Stimulated activated CD8-positive, alpha-beta memory T cell treated with anti-CD3 and anti-CD28 coated beads, Interleukin-7, amount 100 ng/mL, for 48 hours (primary cell): ENCODE measurements around the gene KIF16B.
"Not testable (repeated sequence)": the region's sequence is repeated elsewhere in the genome, so short reads cannot be mapped to it uniquely, and the experiment has no call there.

Source experiments
- DNase-seq, 2 donors: peaks; one replicate each; pipeline ENCODE4 v3.0.0-alpha.2; 2020; ENCODE audit warnings: low read depth in 1 of 2; ENCODE audit errors: extremely low read depth in 1 of 2

The KIF16B gene

GRCh38 chr20:16439540-16439939, 133.7 kb downstream of the KIF16B start:
- not testable (repeated sequence) for DNase-seq

- DNase-seq = no peak
Observed at GRCh38 chr20:16438100-16438499, 135.1 kb downstream of the KIF16B start.

- DNase-seq = no peak
Observed at GRCh38 chr20:16437387-16437996, 135.8 kb downstream of the KIF16B start.

- peak; percentile 17 to 25 for DNase-seq
Observed at GRCh38 chr20:16434062-16434664, 139.1 kb downstream of the KIF16B start.

- DNase-seq = no peak
Observed at GRCh38 chr20:16433293-16433580, 140.0 kb downstream of the KIF16B start.

- no peak for DNase-seq
Observed at GRCh38 chr20:16432466-16433292, 140.6 kb downstream of the KIF16B start.

- no peak for DNase-seq
Observed at GRCh38 chr20:16428112-16428511, 145.1 kb downstream of the KIF16B start.

- no peak for DNase-seq
Observed at GRCh38 chr20:16427571-16427970, 145.7 kb downstream of the KIF16B start.

GRCh38 chr20:16424780-16425179, 148.5 kb downstream of the KIF16B start:
- DNase-seq = no peak

GRCh38 chr20:16423311-16424212, 149.7 kb downstream of the KIF16B start:
- no peak for DNase-seq

GRCh38 chr20:16419138-16419715, 154.0 kb downstream of the KIF16B start:
- DNase-seq = no peak

GRCh38 chr20:16418616-16419015, 154.6 kb downstream of the KIF16B start:
- DNase-seq = no peak

GRCh38 chr20:16417001-16417400, 156.2 kb downstream of the KIF16B start:
- DNase-seq = no peak

- DNase-seq = no peak
Observed at GRCh38 chr20:16415071-16416053, 157.9 kb downstream of the KIF16B start.

- DNase-seq = no peak
Observed at GRCh38 chr20:16412906-16413305, 160.3 kb downstream of the KIF16B start.

- DNase-seq = no peak
Observed at GRCh38 chr20:16411361-16411760, 161.9 kb downstream of the KIF16B start.

GRCh38 chr20:16410626-16411025, 162.6 kb downstream of the KIF16B start:
- DNase-seq = no peak

- no peak for DNase-seq
Observed at GRCh38 chr20:16408981-16409380, 164.3 kb downstream of the KIF16B start.

GRCh38 chr20:16407251-16408067, 165.8 kb downstream of the KIF16B start:
- DNase-seq = no peak
